H1 (cell line): ENCODE results near the gene LRP5. TPM values are rescaled to one million over a fixed set of nuclear protein-coding genes. Genes with fewer than 3 reads are reported as not detected.

Experiments used
- CTCF ChIA-PET: fragments of 300-600 bp; sonication (Branson Sonifier 250); formaldehyde crosslinking; loops from one replicate; lab custom pipeline; 2021; ENCODE audit not compliant: partially characterized antibody; lab: Charles Lee
- POLR2A ChIA-PET: fragments of 300-600 bp; sonication (Branson Sonifier 250); formaldehyde crosslinking; loops from one replicate; lab custom pipeline; 2021; ENCODE audit warnings: inconsistent platforms; ENCODE audit not compliant: partially characterized antibody; lab: Charles Lee
- DNase-seq, 2 experiments: peaks; one replicate each; pipeline versions ENCODE4 v3.0.0 to v3.0.0-alpha.2; 2010 to 2022; ENCODE audit warnings: low spot score in 2 of 2, low read depth in 1 of 2, mixed read lengths in 1 of 2
- FAIRE-seq: peaks from 2 replicates; lab custom pipeline; 2011; peaks lifted over from hg19 to GRCh38; lab: Jason Lieb, UNC
- H2AFZ ChIP-seq: 2 replicates; pipeline ENCODE4 v1.8.1; 2012; ENCODE audit warnings: low read length, inconsistent platforms
- H2AK5ac ChIP-seq: 2 replicates; pipeline ENCODE4 v1.6.1; 2013; ENCODE audit warnings: low read depth, low read length
- H2BK120ac ChIP-seq: replicated peaks from 2 replicates; pipeline ENCODE3; 2013; ENCODE audit warnings: low read depth, low read length, inconsistent platforms
- H2BK12ac ChIP-seq: 2 replicates; pipeline ENCODE4 v1.6.1; 2013; ENCODE audit warnings: low read depth, low read length
- H2BK15ac ChIP-seq: 2 replicates; pipeline ENCODE4 v1.6.1; 2013; ENCODE audit warnings: low read length
- H2BK20ac ChIP-seq: 2 replicates; pipeline ENCODE4 v1.6.1; 2013; ENCODE audit warnings: low read length
- H2BK5ac ChIP-seq: 2 replicates; pipeline ENCODE4 v1.6.1; 2013; ENCODE audit warnings: low read depth, low read length
- H3K14ac ChIP-seq: 2 replicates; pipeline ENCODE4 v1.6.1; 2013; ENCODE audit warnings: inconsistent platforms; ENCODE audit not compliant: insufficient read length
- H3K18ac ChIP-seq: 2 replicates; pipeline ENCODE4 v1.6.1; 2013; ENCODE audit warnings: low read length; ENCODE audit errors: extremely low read depth
- H3K23ac ChIP-seq: 2 replicates; pipeline ENCODE4 v1.6.1; 2013; ENCODE audit warnings: inconsistent platforms; ENCODE audit not compliant: insufficient read length
- H3K23me2 ChIP-seq: 2 replicates; pipeline ENCODE4 v1.6.1; 2013; ENCODE audit warnings: low read depth, low read length
- H3K27ac ChIP-seq: 2 replicates; pipeline ENCODE4 v1.6.1; 2011; ENCODE audit warnings: low read depth, low read length, inconsistent platforms
- H3K27me3 ChIP-seq, 4 experiments: replicated peaks in 1 of 4; 1 replicate in 1 of 4; 2 replicates in 3 of 4; pipeline versions ENCODE4 v1.6.1 to v1.8.1; 2011 to 2013; ENCODE audit warnings: low read length in 3 of 4, mild to moderate bottlenecking in 3 of 4, inconsistent platforms in 2 of 4, mixed read lengths in 2 of 4, moderate library complexity in 1 of 4; ENCODE audit not compliant: control insufficient read depth in 3 of 4, insufficient read depth in 3 of 4; ENCODE audit errors: extremely low read depth in 1 of 4
- H3K36me3 ChIP-seq, 4 experiments: 2 replicates each; pipeline versions ENCODE4 v1.6.1 to v1.8.1; 2011 to 2013; ENCODE audit warnings: mild to moderate bottlenecking in 4 of 4, low read length in 3 of 4, moderate library complexity in 2 of 4, control low read depth in 1 of 4, inconsistent platforms in 1 of 4; ENCODE audit not compliant: insufficient read depth in 4 of 4, control insufficient read depth in 2 of 4
- H3K4ac ChIP-seq: replicated peaks from 2 replicates; pipeline ENCODE3; 2013; ENCODE audit warnings: low read length, low read depth, mixed read lengths, inconsistent platforms; ENCODE audit not compliant: insufficient read length
- H3K4me1 ChIP-seq, 4 experiments: replicated peaks in 1 of 4; 1 replicate in 1 of 4; 2 replicates in 3 of 4; pipeline versions ENCODE4 v1.6.1 to v1.8.1; 2011 to 2013; ENCODE audit warnings: low read length in 3 of 4, inconsistent platforms in 2 of 4, mixed read lengths in 1 of 4; ENCODE audit not compliant: insufficient read depth in 4 of 4, control insufficient read depth in 3 of 4
- H3K4me2 ChIP-seq, 2 experiments: 2 replicates each; pipeline versions ENCODE4 v1.6.1 to v1.8.1; 2011 to 2013; ENCODE audit warnings: low read depth in 2 of 2, low read length in 2 of 2, control low read depth in 1 of 2, inconsistent platforms in 1 of 2, mild to moderate bottlenecking in 1 of 2; ENCODE audit not compliant: insufficient read depth in 1 of 2
- H3K4me3 ChIP-seq, 4 experiments: fragments of 200-600, 300-600 bp in 1 of 4; sonication (generic), shearing (Covaris generic), sonication (Bioruptor Twin) in 1 of 4; 2 replicates each; pipeline versions ENCODE4 v1.5.1 to v1.8.1; 2011 to 2016; ENCODE audit warnings: low read length in 4 of 4, low read depth in 3 of 4, control low read depth in 2 of 4, inconsistent platforms in 2 of 4, mild to moderate bottlenecking in 2 of 4, mixed read lengths in 1 of 4, moderate library complexity in 1 of 4; ENCODE audit not compliant: insufficient read depth in 2 of 4; ENCODE audit errors: extremely low read depth in 1 of 4
- H3K56ac ChIP-seq: replicated peaks from 2 replicates; pipeline ENCODE3; 2013; ENCODE audit warnings: low read depth, mild to moderate bottlenecking, mixed read lengths, low read length, inconsistent platforms; ENCODE audit not compliant: insufficient read length
- H3K79me1 ChIP-seq: 2 replicates; pipeline ENCODE4 v1.6.1; 2013; ENCODE audit warnings: low read depth, low read length, control low read depth
- H3K79me2 ChIP-seq, 2 experiments: 2 replicates each; pipeline versions ENCODE4 v1.6.1 to v1.8.1; 2012 to 2013; ENCODE audit warnings: low read length in 2 of 2, mild to moderate bottlenecking in 2 of 2, inconsistent platforms in 1 of 2; ENCODE audit not compliant: insufficient read depth in 2 of 2, control insufficient read depth in 1 of 2
- H3K9ac ChIP-seq, 4 experiments: replicated peaks in 1 of 4; 1 replicate in 1 of 4; 2 replicates in 3 of 4; pipeline versions ENCODE4 v1.6.1 to v1.8.1; 2011 to 2013; ENCODE audit warnings: low read depth in 3 of 4, low read length in 3 of 4, control low read depth in 2 of 4, mild to moderate bottlenecking in 2 of 4, moderate library complexity in 2 of 4, inconsistent platforms in 1 of 4; ENCODE audit errors: extremely low read depth in 1 of 4
- H3K9me3 ChIP-seq, 2 experiments: 2 replicates each; pipeline versions ENCODE4 v1.6.1 to v1.8.1; 2012 to 2013; ENCODE audit warnings: mild to moderate bottlenecking in 2 of 2, moderate library complexity in 2 of 2, control low read depth in 1 of 2, inconsistent platforms in 1 of 2, low read depth in 1 of 2, low read length in 1 of 2, mixed read lengths in 1 of 2; ENCODE audit not compliant: insufficient read depth in 2 of 2
- H4K20me1 ChIP-seq, 2 experiments: replicated peaks in 1 of 2; 2 replicates each; pipeline versions ENCODE3 to v1.8.1; 2011 to 2013; ENCODE audit warnings: inconsistent platforms in 2 of 2, low read length in 2 of 2, mild to moderate bottlenecking in 1 of 2; ENCODE audit not compliant: insufficient read depth in 2 of 2, control insufficient read depth in 1 of 2
- H4K5ac ChIP-seq: 2 replicates; pipeline ENCODE4 v1.6.1; 2013; ENCODE audit warnings: low read length, low read depth, mixed read lengths, inconsistent platforms; ENCODE audit not compliant: insufficient read length
- H4K8ac ChIP-seq: 2 replicates; pipeline ENCODE4 v1.8.0; 2013; ENCODE audit warnings: mild to moderate bottlenecking, moderate library complexity, low read length, inconsistent platforms; ENCODE audit not compliant: insufficient read depth; ENCODE audit errors: extremely low read depth
- H4K91ac ChIP-seq: replicated peaks from 2 replicates; pipeline ENCODE3; 2013; ENCODE audit warnings: low read length, mixed read lengths, inconsistent platforms; ENCODE audit not compliant: insufficient read length
- ASH2L ChIP-seq: fragments of 200-600, 300-600 bp; sonication (generic); IDR thresholded peaks from one replicate; pipeline ENCODE4 v1.7.1; 2017; ENCODE audit warnings: low read length
- CTCF ChIP-seq, 3 experiments: IDR thresholded peaks; 1 replicate in 2 of 3; 2 replicates in 1 of 3; pipeline versions ENCODE4 v1.5.1 to v1.6.1; 2011; ENCODE audit warnings: low read length in 3 of 3, mild to moderate bottlenecking in 3 of 3, inconsistent platforms in 2 of 3, low read depth in 1 of 3, moderate library complexity in 1 of 3; ENCODE audit not compliant: insufficient read depth in 1 of 3; ENCODE audit errors: control extremely low read depth in 1 of 3
- POLR2AphosphoS5 ChIP-seq: IDR thresholded peaks from 2 replicates; pipeline ENCODE4 v1.6.1; 2011; ENCODE audit warnings: low read depth, low read length
- RAD21 ChIP-seq, 2 experiments: IDR thresholded peaks in 1 of 2; conservative IDR thresholded peaks in 1 of 2; 2 replicates each; pipeline ENCODE4 v1.6.1; 2011; ENCODE audit warnings: low read depth in 2 of 2, low read length in 2 of 2, improper control_type of control experiment in 1 of 2, inconsistent platforms in 1 of 2, mild to moderate bottlenecking in 1 of 2, moderate library complexity in 1 of 2
- SIRT6 ChIP-seq: IDR thresholded peaks from one replicate; pipeline ENCODE4 v1.7.1; 2012; ENCODE audit warnings: low read length, inconsistent platforms
- SIX5 ChIP-seq: IDR thresholded peaks from 2 replicates; pipeline ENCODE4 v1.6.1; 2011; ENCODE audit warnings: mild to moderate bottlenecking, low read depth, low read length
- SUZ12 ChIP-seq: fragments of 200-600 bp; sonication (generic); IDR thresholded peaks from 2 replicates; pipeline ENCODE4 v1.6.1; 2012; ENCODE audit warnings: mild to moderate bottlenecking, inconsistent platforms, low read length, moderate library complexity, mixed read lengths
- TAF7 ChIP-seq: optimal IDR thresholded peaks from 2 replicates; pipeline ENCODE3; 2011; ENCODE audit warnings: low read depth, mild to moderate bottlenecking, inconsistent platforms, low read length, moderate library complexity, borderline replicate concordance
- WGBS, 2 experiments: shearing (Covaris generic) in 1 of 2; methylation state at CpG; one replicate each; pipeline versions ENCODE4 v1.1.6 to v1.1.7; 2013 to 2015; ENCODE audit warnings: low lambda C conversion rate in 2 of 2, mixed read lengths in 2 of 2, inconsistent platforms in 1 of 2, low coverage in 1 of 2, missing lambda C conversion rate in 1 of 2; ENCODE audit not compliant: insufficient replicate concordance in 2 of 2, insufficient coverage in 1 of 2, insufficient read length in 1 of 2; ENCODE audit errors: extremely low coverage in 1 of 2, missing lambda C conversion rate in 1 of 2; 5-methylcytosine and 5-hydroxymethylcytosine counted together
- polyA plus RNA-seq, 7 experiments: library from polyadenylated mRNA; depleted of rRNA in 3 of 7; stranded (reverse) in 5 of 7; unstranded in 2 of 7; fragments of >200 nt in 5 of 7; fragments of 200-250 nt in 2 of 7; gene quantifications; 1 replicate in 5 of 7; 2 replicates in 1 of 7; 4 replicates in 1 of 7; pipeline versions ENCODE4 v1.2.1 to v1.2.3, GENCODE V29; 2011 to 2013; ENCODE audit warnings: missing spikeins in 2 of 7, mixed read lengths in 2 of 7
- total RNA-seq: library from RNA; stranded (reverse); fragmentation: NEBNext Ultra II Directional; extraction: Animal tissue kit (Norgen Biotek cat#: 25700); gene quantifications from 2 replicates; pipeline ENCODE4 v1.2.1, GENCODE V29; 2021

The LRP5 gene
- total and polyA plus RNA-seq, 2 of the 8 experiments (the other 6 are each of a cell fraction or from before 2014, with no cell fraction given): 19.0 to 38.9 TPM

GRCh38 chr11:68264741-68265540 lies 47.5 kb upstream of the LRP5 start:
- FAIRE-seq (no peak), DNase-seq (no peak)
- POLR2A ChIA-PET: interaction anchor here (0.8 to 1.2 kb wide), 3 partner anchors 17 to 50 kb away, joined by 3 to 4 read pairs (median 3); no protein-coding TSS in a partner anchor
- TF ChIP-seq SUZ12 (no peak), RAD21 (IDR thresholded peaks at IDR 0.05 in 1 of 2, conservative IDR thresholded peaks at IDR 0.05 in 1 of 2; ENCODE audit: low read depth in 2 of 2, low read length in 2 of 2) (no peak), SIRT6 (no peak), ASH2L (no peak), CTCF (IDR thresholded peaks at IDR 0.05; ENCODE audit: control extremely low read depth in 1 of 3, insufficient read depth in 1 of 3, low read depth in 1 of 3, low read length in 3 of 3) (no peak), TAF7 (no peak), SIX5 (no peak), POLR2AphosphoS5 (no peak)
- Histone ChIP-seq H3K27ac (no peak overlapping the region), H3K4me3 (no peak overlapping the region), H4K8ac (no peak overlapping the region), H3K9ac (no peak overlapping the region), H4K91ac (no peak overlapping the region), H2BK20ac (no peak overlapping the region), H3K79me2 (peaks cover 0 to 8% of the 10 kb centered on the region in 2 experiments; a peak in 2 of 4 replicates), H3K18ac (no peak overlapping the region), H2AK5ac (no peak overlapping the region), H3K36me3 (peaks cover 16 to 52% (median 37%) of the 10 kb centered on the region in 4 experiments), H2BK5ac (no peak overlapping the region), H2BK15ac (no peak overlapping the region), H2BK12ac (no peak overlapping the region), H3K4me1 (peaks cover 0 to 1% (median 0%) of the 10 kb centered on the region in 4 experiments; a peak in 1 of 7 replicates), H3K4ac (no peak overlapping the region), H3K4me2 (no peak overlapping the region), H3K79me1 (peaks cover 8% of the 10 kb centered on the region), H3K9me3 (no peaks in the 10 kb centered on the region), H3K14ac (no peak overlapping the region), H4K20me1 (peaks cover 4 to 13% of the 10 kb centered on the region in 2 experiments), H3K56ac (no peak overlapping the region), H3K27me3 (no peaks in the 10 kb centered on the region), H3K23me2 (peaks cover 6% of the 10 kb centered on the region; the same call in 1 of the 2 replicates), H3K23ac (no peak overlapping the region), H2AFZ (no peak overlapping the region), H2BK120ac (no peak overlapping the region), H4K5ac (no peak overlapping the region)
- CTCF ChIA-PET: interaction anchor here (1.1 to 5.2 kb wide), 4 partner anchors 12 to 635 kb away, joined by 3 to 24 read pairs (median 4); partner anchors contain the start of gene NUDT8
- 93% methylated on average over 11 of the region's 13 CpGs; no CpG with 5 or more reads in 1 of the 2 experiments for WGBS, 2 experiments
